GM19467 (cell line): ENCODE results near the gene MELTF.

Source experiments
- ATAC-seq: cut with Tn5 transposase; IDR thresholded peaks from one replicate; pipeline ENCODE4 v1.9.1; 2021; ENCODE audit warnings: mild to moderate bottlenecking, moderate library complexity; ENCODE audit not compliant: unreplicated experiment

The MELTF gene

GRCh38 chr3:197027151-197027895 is 2.3 kb downstream of the MELTF start:
- no peak for ATAC-seq

- no peak for ATAC-seq
Observed at GRCh38 chr3:197026481-197026866, 3.1 kb downstream of the MELTF start.

GRCh38 chr3:197025736-197026480 is 3.7 kb downstream of the MELTF start:
- ATAC-seq: no peak

GRCh38 chr3:197024881-197025735 is 4.5 kb downstream of the MELTF start:
- ATAC-seq: no peak

- ATAC-seq: no peak
Observed at GRCh38 chr3:197023998-197024651, 5.5 kb downstream of the MELTF start.

- ATAC-seq: peak; percentile 47
Observed at GRCh38 chr3:197023241-197023997, 6.2 kb downstream of the MELTF start.

- ATAC-seq: peak; percentile 9
Observed at GRCh38 chr3:197022405-197023231, 7.0 kb downstream of the MELTF start.

- ATAC-seq: no peak
Observed at GRCh38 chr3:197021729-197022404, 7.8 kb downstream of the MELTF start.

- ATAC-seq: no peak
Observed at GRCh38 chr3:197021231-197021630, 8.4 kb downstream of the MELTF start.

GRCh38 chr3:197019535-197019934 is 10.1 kb downstream of the MELTF start:
- ATAC-seq: no peak

GRCh38 chr3:197019021-197019420 is 10.6 kb downstream of the MELTF start:
- ATAC-seq: no peak

GRCh38 chr3:197017003-197017402 is 12.6 kb downstream of the MELTF start:
- ATAC-seq: no peak

- no peak for ATAC-seq
Observed at GRCh38 chr3:197015790-197016736, 13.6 kb downstream of the MELTF start.

GRCh38 chr3:197014942-197015575 is 14.6 kb downstream of the MELTF start:
- no peak for ATAC-seq

- ATAC-seq: no peak
Observed at GRCh38 chr3:197014024-197014423, 15.6 kb downstream of the MELTF start.

GRCh38 chr3:197012540-197012883 is 17.1 kb downstream of the MELTF start:
- no peak for ATAC-seq

GRCh38 chr3:197011780-197012539 is 17.7 kb downstream of the MELTF start:
- no peak for ATAC-seq
